IMR-90 (cell line): Measurements from ENCODE around the gene RABGEF1. TPM values are rescaled to one million over a fixed set of nuclear protein-coding genes. Genes with fewer than 3 reads are reported as not detected.
A peak's percentile ranks its signal among the peaks of the same experiment; 100 is the strongest.

Source experiments
- ATAC-seq: fragments of 200-7000 bp; cut with Tn5 transposase; 2 replicates; pipeline ENCODE4 v1.9.1; 2020; ENCODE audit warnings: low read depth, mild to moderate bottlenecking, moderate library complexity
- BruUV-seq: library from RNA; stranded (reverse); fragments of 400-500 nt; replicated peaks from 2 replicates; lab custom pipeline; 2021; lab: Mats Ljungman, UMichigan
- CTCF ChIA-PET: fragments of 300-600 bp; formaldehyde crosslinking; extraction: SDS; loops from one replicate; lab custom pipeline; 2021; ENCODE audit warnings: antibody characterized with exemption; lab: Yijun Ruan, JAX
- POLR2A ChIA-PET: fragments of 300-600 bp; sonication (Branson Sonifier 250); formaldehyde crosslinking; loops from one replicate; lab custom pipeline; 2022; ENCODE audit warnings: antibody characterized with exemption; ENCODE audit not compliant: unreplicated experiment; lab: Charles Lee
- DNase-seq: peaks from one replicate; pipeline ENCODE4 v3.0.0; 2013
- H2AFZ ChIP-seq: replicated peaks from 2 replicates; pipeline ENCODE3; 2013; ENCODE audit warnings: low read length, mild to moderate bottlenecking; ENCODE audit not compliant: poor library complexity
- H2AK5ac ChIP-seq: 2 replicates; pipeline ENCODE4 v1.6.1; 2013; ENCODE audit warnings: low read depth, low read length, inconsistent platforms
- H2AK9ac ChIP-seq: replicated peaks from 2 replicates; pipeline ENCODE3; 2013; ENCODE audit warnings: mild to moderate bottlenecking, low read depth, low read length, moderate library complexity; ENCODE audit not compliant: poor library complexity
- H2BK120ac ChIP-seq: 2 replicates; pipeline ENCODE4 v1.6.1; 2013; ENCODE audit warnings: low read depth, low read length, inconsistent platforms
- H2BK15ac ChIP-seq: 3 replicates; pipeline ENCODE4 v1.6.1; 2013; ENCODE audit warnings: low read depth, low read length, inconsistent platforms
- H2BK20ac ChIP-seq: 2 replicates; pipeline ENCODE4 v1.6.1; 2013; ENCODE audit warnings: low read depth, mild to moderate bottlenecking, inconsistent platforms, low read length, moderate library complexity
- H2BK5ac ChIP-seq: 2 replicates; pipeline ENCODE4 v1.6.1; 2013; ENCODE audit warnings: mild to moderate bottlenecking, low read depth, low read length, inconsistent platforms; ENCODE audit not compliant: poor library complexity, severe bottlenecking
- H3K14ac ChIP-seq: replicated peaks from 2 replicates; pipeline ENCODE4 v1.6.1; 2013; ENCODE audit warnings: low read depth, low read length, inconsistent platforms
- H3K18ac ChIP-seq: 2 replicates; pipeline ENCODE4 v1.6.1; 2013; ENCODE audit warnings: low read depth, low read length, control low read depth
- H3K23ac ChIP-seq: 2 replicates; pipeline ENCODE4 v1.6.1; 2013; ENCODE audit warnings: low read depth, low read length, inconsistent platforms
- H3K27ac ChIP-seq: 2 replicates; pipeline ENCODE4 v1.5.1; 2013; ENCODE audit warnings: mild to moderate bottlenecking, control low read depth, low read length; ENCODE audit not compliant: insufficient read depth
- H3K27me3 ChIP-seq: 2 replicates; pipeline ENCODE4 v1.6.1; 2013; ENCODE audit warnings: low read length; ENCODE audit not compliant: control insufficient read depth, insufficient read depth
- H3K36me3 ChIP-seq: 2 replicates; pipeline ENCODE4 v1.6.1; 2013; ENCODE audit warnings: low read length, mixed read lengths; ENCODE audit not compliant: control insufficient read depth, insufficient read depth
- H3K4ac ChIP-seq: 2 replicates; pipeline ENCODE4 v1.6.1; 2013; ENCODE audit warnings: low read depth, low read length, inconsistent platforms
- H3K4me1 ChIP-seq: 2 replicates; pipeline ENCODE4 v1.6.1; 2013; ENCODE audit warnings: low read length, mixed read lengths; ENCODE audit not compliant: control insufficient read depth, insufficient read depth
- H3K4me2 ChIP-seq: 2 replicates; pipeline ENCODE4 v1.6.1; 2013; ENCODE audit warnings: low read depth, mild to moderate bottlenecking, control low read depth, low read length, moderate library complexity
- H3K4me3 ChIP-seq: 2 replicates; pipeline ENCODE4 v1.5.1; 2013; ENCODE audit warnings: low read depth, mild to moderate bottlenecking, control low read depth, low read length, moderate library complexity; ENCODE audit not compliant: insufficient read depth
- H3K56ac ChIP-seq: 2 replicates; pipeline ENCODE4 v1.6.1; 2013; ENCODE audit warnings: low read length, inconsistent platforms; ENCODE audit not compliant: insufficient read depth; ENCODE audit errors: extremely low read depth
- H3K79me1 ChIP-seq, 2 experiments: 2 replicates each; pipeline ENCODE4 v1.6.1; 2013; ENCODE audit warnings: low read length in 2 of 2, inconsistent platforms in 1 of 2, low read depth in 1 of 2
- H3K9ac ChIP-seq: 2 replicates; pipeline ENCODE4 v1.6.1; 2013; ENCODE audit warnings: low read depth, low read length, control low read depth
- H3K9me1 ChIP-seq: 2 replicates; pipeline ENCODE4 v1.6.1; 2013; ENCODE audit warnings: low read length, inconsistent platforms; ENCODE audit not compliant: insufficient read depth
- H3K9me3 ChIP-seq: 2 replicates; pipeline ENCODE4 v1.6.1; 2013; ENCODE audit warnings: low read length; ENCODE audit not compliant: control insufficient read depth, insufficient read depth
- H4K20me1 ChIP-seq: 2 replicates; pipeline ENCODE4 v1.6.1; 2013; ENCODE audit warnings: low read length, inconsistent platforms; ENCODE audit not compliant: insufficient read depth
- H4K5ac ChIP-seq: 2 replicates; pipeline ENCODE4 v1.6.1; 2013; ENCODE audit warnings: mild to moderate bottlenecking, low read depth, low read length, control low read depth
- H4K8ac ChIP-seq, 2 experiments: 2 replicates each; pipeline ENCODE4 v1.6.1; 2013; ENCODE audit warnings: low read depth in 2 of 2, low read length in 2 of 2, control low read depth in 1 of 2, inconsistent platforms in 1 of 2
- H4K91ac ChIP-seq: 2 replicates; pipeline ENCODE4 v1.6.1; 2013; ENCODE audit warnings: low read depth, low read length, inconsistent platforms; ENCODE audit not compliant: insufficient read depth
- BHLHE40 ChIP-seq: fragments of 150-350 bp; IDR thresholded peaks from 2 replicates; pipeline ENCODE4 v1.6.1; 2016; ENCODE audit warnings: mild to moderate bottlenecking, low read depth, low read length
- CEBPB ChIP-seq: IDR thresholded peaks from 2 replicates; pipeline ENCODE4 v1.6.1; 2012; ENCODE audit warnings: low read depth, low read length, improper control_type of control experiment
- CHD1 ChIP-seq: IDR thresholded peaks from 2 replicates; pipeline ENCODE4 v1.6.1; 2012; ENCODE audit warnings: low read depth, low read length, improper control_type of control experiment
- CTCF ChIP-seq: conservative IDR thresholded peaks from 2 replicates; pipeline ENCODE4 v1.5.1; 2012; ENCODE audit warnings: mild to moderate bottlenecking, low read depth, low read length, improper control_type of control experiment
- ELK1 ChIP-seq: fragments of 150-350 bp; IDR thresholded peaks from 2 replicates; pipeline ENCODE4 v1.6.1; 2016; ENCODE audit warnings: low read depth, mild to moderate bottlenecking, low read length, moderate library complexity, borderline replicate concordance
- FOS ChIP-seq: fragments of 150-350 bp; IDR thresholded peaks from 2 replicates; pipeline ENCODE4 v1.6.1; 2016; ENCODE audit warnings: low read depth, low read length
- MAFK ChIP-seq: IDR thresholded peaks from 2 replicates; pipeline ENCODE4 v1.6.1; 2012; ENCODE audit warnings: low read depth, low read length, improper control_type of control experiment
- MAZ ChIP-seq: IDR thresholded peaks from 2 replicates; pipeline ENCODE4 v1.6.1; 2012; ENCODE audit warnings: low read depth, mild to moderate bottlenecking, low read length, improper control_type of control experiment, moderate library complexity, borderline replicate concordance
- MXI1 ChIP-seq: IDR thresholded peaks from 2 replicates; pipeline ENCODE4 v1.6.1; 2012; ENCODE audit warnings: low read depth, mild to moderate bottlenecking, low read length, moderate library complexity, borderline replicate concordance
- NFE2L2 ChIP-seq: fragments of 150-350 bp; IDR thresholded peaks from 2 replicates; pipeline ENCODE4 v1.6.1; 2016; ENCODE audit warnings: low read depth, mild to moderate bottlenecking, low read length
- POLR2A ChIP-seq: IDR thresholded peaks from 2 replicates; pipeline ENCODE4 v1.6.1; 2012; ENCODE audit warnings: mild to moderate bottlenecking, low read depth, low read length
- RAD21 ChIP-seq: IDR thresholded peaks from 2 replicates; pipeline ENCODE4 v1.6.1; 2012; ENCODE audit warnings: low read length, improper control_type of control experiment
- RCOR1 ChIP-seq: IDR thresholded peaks from 2 replicates; pipeline ENCODE4 v1.6.1; 2012; ENCODE audit warnings: mild to moderate bottlenecking, low read length, improper control_type of control experiment; ENCODE audit not compliant: insufficient replicate concordance
- RFX5 ChIP-seq: IDR thresholded peaks from 2 replicates; pipeline ENCODE4 v1.8.0; 2012; ENCODE audit warnings: low read depth, mild to moderate bottlenecking, low read length, moderate library complexity
- SMC3 ChIP-seq: fragments of 150-350 bp; IDR thresholded peaks from 2 replicates; pipeline ENCODE4 v1.6.1; 2016; ENCODE audit warnings: low read depth, mild to moderate bottlenecking, antibody characterized with exemption, low read length, moderate library complexity
- USF2 ChIP-seq: fragments of 150-350 bp; IDR thresholded peaks from 2 replicates; pipeline ENCODE4 v1.6.1; 2017; ENCODE audit warnings: mild to moderate bottlenecking, antibody characterized with exemption, low read length, low read depth
- WGBS, 2 experiments: methylation state at CpG; one replicate each; pipeline versions ENCODE4 v1.1.5 to v1.1.7; 2013; ENCODE audit warnings: missing lambda C conversion rate in 2 of 2; ENCODE audit not compliant: insufficient read length in 1 of 2; ENCODE audit errors: extremely low coverage in 2 of 2; 5-methylcytosine and 5-hydroxymethylcytosine counted together
- dilution Hi-C: fragments of 300-500 bp; cut with HindIII; formaldehyde crosslinking; loops from one replicate; pipeline ENCODE4 v1.14.3; 2018; ENCODE audit warnings: low sequenced_read_pairs; ENCODE audit not compliant: unreplicated experiment
- in situ Hi-C: fragments of 300-500 bp; cut with MboI; formaldehyde crosslinking; loops from 3 replicates; pipeline ENCODE4 v1.14.3; 2019; ENCODE audit warnings: low sequenced_read_pairs, inconsistent platforms, mixed read lengths
- intact Hi-C: fragments of 100-400 bp; cut with micrococcal nuclease; formaldehyde crosslinking; loops from 2 replicates; pipeline ENCODE4 v1.10.0; 2022
- polyA plus RNA-seq, 3 experiments: library from polyadenylated mRNA; depleted of rRNA; stranded (reverse); fragments of >200 nt; gene quantifications; 2 replicates each; pipeline ENCODE4 v1.2.3, GENCODE V29; 2012; ENCODE audit warnings: low replicate concordance in 1 of 3
- total RNA-seq: library from RNA; depleted of rRNA; stranded (reverse); fragments of >200 nt; gene quantifications from 2 replicates; pipeline ENCODE4 v1.2.3, GENCODE V29; 2012

Gene RABGEF1
- total and polyA plus RNA-seq, 2 of the 4 experiments (the other 2 are of a cell fraction), result 34.9 to 56.6 TPM

GRCh38 chr7:66747881-66748511 is 7.5 kb downstream of the RABGEF1 start:
- Histone ChIP-seq H3K4me1 (no peaks in the 10 kb centered on the region; the same call in 1 of the 2 replicates), H3K9me1 (no peaks in the 10 kb centered on the region; the same call in 1 of the 2 replicates), H3K9me3 (no peaks in the 10 kb centered on the region), H3K56ac (no peak overlapping the region), H4K8ac (no peak overlapping the region), H3K9ac (no peak overlapping the region), H2AK9ac (no peak overlapping the region), H2BK120ac (no peak overlapping the region), H3K23ac (0 out of 2 replicates have a peak overlapping the region, but pooled peaks have one; percentile 29), H2BK20ac (no peak overlapping the region), H2BK15ac (no peak overlapping the region), H3K27ac (no peak overlapping the region), H4K20me1 (peaks cover 47% of the 10 kb centered on the region), H4K5ac (no peak overlapping the region), H4K91ac (no peak overlapping the region), H3K4ac (no peak overlapping the region), H3K27me3 (no peaks in the 10 kb centered on the region), H3K79me1 (peaks cover 5 to 49% of the 10 kb centered on the region in 2 experiments), H3K4me3 (no peak overlapping the region), H2AK5ac (no peak overlapping the region), H2AFZ (no peak overlapping the region), H3K4me2 (no peak overlapping the region), H3K36me3 (no peaks in the 10 kb centered on the region; the same call in 1 of the 2 replicates), H3K18ac (no peak overlapping the region), H3K14ac (no peak overlapping the region), H2BK5ac (no peak overlapping the region)
- intact Hi-C loops (no loop called here), dilution Hi-C loops (no loop called here), in situ Hi-C loops (no loop called here)
- no TSS peak for BruUV-seq
- CTCF ChIA-PET, result no interaction called here
- WGBS, 2 experiments, result 83% methylated on average over 2 of the region's 10 CpGs; no CpG with 5 or more reads in 1 of the 2 experiments
- TF ChIP-seq POLR2A (no peak), RAD21 (no peak), MAFK (no peak), BHLHE40 (no peak), CEBPB (no peak), USF2 (no peak), MXI1 (no peak), MAZ (no peak), RCOR1 (no peak), RFX5 (no peak), CHD1 (no peak), ELK1 (no peak), FOS (no peak), SMC3 (no peak), CTCF (no peak), NFE2L2 (no peak)
- ATAC-seq (no peak), DNase-seq (no peak)
- POLR2A ChIA-PET, result no interaction called here
